ENCODE measurements around the gene ALG14. TPM values are rescaled to one million over a fixed set of nuclear protein-coding genes. Genes with fewer than 3 reads are reported as not detected.

Gene ALG14
- total and polyA plus RNA-seq, 10 of the 15 experiments (the other 5 are each of a cell fraction or from before 2014, with no cell fraction given): 2.6 to 19.2 (median 7.5) TPM

- DNase-seq (ENCODE audit: low read depth, low spot score) (peak; percentile 33), FAIRE-seq (peak; percentile 84), ATAC-seq (peak; percentile 92)
- TF ChIP-seq SPI1 (IDR thresholded peaks at IDR 0.05; ENCODE audit: borderline replicate concordance, insufficient read depth, low read depth, low read length) (peak; percentile 18; the same call in 1 of the 2 replicates), ATF7 (IDR thresholded peaks at IDR 0.05; ENCODE audit: low read depth) (peak; percentile 24; the same call in 1 of the 2 replicates), ETV6 (conservative IDR thresholded peaks at IDR 0.05 in 1 of 2, IDR thresholded peaks at IDR 0.05 in 1 of 2; ENCODE audit: borderline replicate concordance in 1 of 2, low read depth in 1 of 2) (peak in 1 of 2 experiments; percentile 24; a peak in 1 of 4 replicates), BMI1 (IDR thresholded peaks at IDR 0.05; ENCODE audit: borderline replicate concordance) (no peak)
- no peaks in the 10 kb centered on the region for H3K36me3 ChIP-seq (ENCODE audit: control insufficient read depth in 2 of 2, insufficient read depth in 2 of 2, low read length in 1 of 2)
- in situ Hi-C loops (cut with MboI): no loop called here
- RAD21 ChIA-PET (ENCODE audit: unreplicated experiment): no interaction called here
- peaks cover 6% of the 10 kb centered on the region for H3K4me1 ChIP-seq (ENCODE audit: control insufficient read depth, insufficient read depth, low read length)
- peak overlapping the region; percentile 30; the same call in 1 of the 2 replicates for H3K4me2 ChIP-seq (ENCODE audit: control insufficient read depth, insufficient read depth)
- H3K79me2 ChIP-seq (ENCODE audit: control insufficient read depth, insufficient read depth, low read length): no peaks in the 10 kb centered on the region
- POLR2A ChIA-PET: no interaction called here
- no peak overlapping the region for H3K27ac ChIP-seq (ENCODE audit: control insufficient read depth, insufficient read depth)
- H4K20me1 ChIP-seq (ENCODE audit: control insufficient read depth, insufficient read depth): no peaks in the 10 kb centered on the region
- SMC1A ChIA-PET (ENCODE audit: uncharacterized antibody, unreplicated experiment): no interaction called here
- no peak overlapping the region for H3K9ac ChIP-seq (ENCODE audit: control insufficient read depth, insufficient read depth, low read length)
- no peaks in the 10 kb centered on the region for H3K9me3 ChIP-seq (replicated peaks; ENCODE audit: control insufficient read depth, insufficient read depth, low read length)
- no TSS peak for BruUV-seq (replicated peaks)
- no peak overlapping the region for H3K4me3 ChIP-seq
- H3K27me3 ChIP-seq (replicated peaks in 1 of 2; ENCODE audit: control insufficient read depth in 2 of 2, insufficient read depth in 2 of 2, low read length in 1 of 2): no peaks in the 10 kb centered on the region
- no peak overlapping the region for H2AFZ ChIP-seq (ENCODE audit: control insufficient read depth, low read depth, low read length)
- intact Hi-C loops (cut with micrococcal nuclease; ENCODE audit: unreplicated experiment): no loop called here
- CTCF ChIA-PET: interaction anchor here (1.7 kb wide), 1 partner anchor 12 kb away, joined by 5 read pairs; no protein-coding TSS in a partner anchor
- 2% methylated on average over 2 of the region's 2 CpGs for WGBS (ENCODE audit: insufficient coverage, insufficient replicate concordance, low lambda C conversion rate, missing lambda C conversion rate)
Observed at GRCh38 chr1:95095833-95096217, 23.1 kb upstream of the ALG14 start.

- ChIA-PET CTCF (interaction anchor here (0.6 kb wide), 1 partner anchor 87 kb away, joined by 3 read pairs; no protein-coding TSS in a partner anchor), SMC1A (ENCODE audit: uncharacterized antibody, unreplicated experiment) (interaction anchor here (0.9 kb wide), 1 partner anchor 33 kb away, joined by 3 read pairs; no protein-coding TSS in a partner anchor), POLR2A (no interaction called here), RAD21 (ENCODE audit: unreplicated experiment) (no interaction called here)
- H3K9ac ChIP-seq (ENCODE audit: control insufficient read depth, insufficient read depth, low read length): no peak overlapping the region
- H3K4me2 ChIP-seq (ENCODE audit: control insufficient read depth, insufficient read depth): no peak overlapping the region
- no peaks in the 10 kb centered on the region for H3K27me3 ChIP-seq (replicated peaks in 1 of 2; ENCODE audit: control insufficient read depth in 2 of 2, insufficient read depth in 2 of 2, low read length in 1 of 2)
- intact Hi-C loops (cut with micrococcal nuclease; ENCODE audit: unreplicated experiment) (no loop called here), in situ Hi-C loops (cut with MboI) (no loop called here)
- H3K36me3 ChIP-seq (ENCODE audit: control insufficient read depth in 2 of 2, insufficient read depth in 2 of 2, low read length in 1 of 2): no peaks in the 10 kb centered on the region
- no peaks in the 10 kb centered on the region for H4K20me1 ChIP-seq (ENCODE audit: control insufficient read depth, insufficient read depth)
- ATAC-seq: peak; percentile 56
- WGBS (ENCODE audit: insufficient coverage, insufficient replicate concordance, low lambda C conversion rate, missing lambda C conversion rate): 0% methylated on average over 2 of the region's 2 CpGs
- no peak overlapping the region for H3K4me3 ChIP-seq
- H3K4me1 ChIP-seq (ENCODE audit: control insufficient read depth, insufficient read depth, low read length): peaks cover 6% of the 10 kb centered on the region
- no peaks in the 10 kb centered on the region for H3K9me3 ChIP-seq (replicated peaks; ENCODE audit: control insufficient read depth, insufficient read depth, low read length)
- no peak overlapping the region for H3K27ac ChIP-seq (ENCODE audit: control insufficient read depth, insufficient read depth)
- no peaks in the 10 kb centered on the region for H3K79me2 ChIP-seq (ENCODE audit: control insufficient read depth, insufficient read depth, low read length)
- BruUV-seq (replicated peaks): no TSS peak
- no peak overlapping the region for H2AFZ ChIP-seq (ENCODE audit: control insufficient read depth, low read depth, low read length)
- FAIRE-seq: no peak
- no peak for TF ChIP-seq RB1 (IDR thresholded peaks at IDR 0.05; ENCODE audit: borderline replicate concordance)
- no peak for TF ChIP-seq SREBF1 (IDR thresholded peaks at IDR 0.05; ENCODE audit: low read length)
- DNase-seq (ENCODE audit: low read depth, low spot score): no peak
Observed at GRCh38 chr1:95094923-95095322, 22.2 kb upstream of the ALG14 start.
